ENCODE results near the gene LRP1-AS.

DNA sequence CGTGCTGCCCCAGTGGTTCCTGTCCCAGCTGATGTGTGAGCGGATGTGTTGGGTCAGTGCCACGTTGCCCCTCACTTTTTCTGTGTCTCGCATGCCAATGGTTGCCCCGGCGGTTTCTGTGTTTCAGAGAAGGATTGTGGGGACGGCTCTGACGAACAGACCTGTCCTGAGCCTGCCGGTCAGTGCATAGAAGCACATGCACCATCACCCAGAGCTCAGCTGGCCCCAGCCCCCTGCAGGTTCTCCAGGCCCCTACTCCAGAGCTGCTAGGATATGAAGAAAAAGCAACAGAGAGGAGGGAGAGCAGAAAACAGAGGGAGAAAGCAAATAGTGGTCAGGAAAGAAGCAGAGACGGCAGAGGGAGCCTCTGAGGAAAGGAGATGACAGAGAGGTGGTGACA lies 20.6 kb upstream of the LRP1-AS start:
- TF ChIP-seq POLR2A (IDR thresholded peaks at IDR 0.05), result no peak
- TF ChIP-seq, protein P1, sequence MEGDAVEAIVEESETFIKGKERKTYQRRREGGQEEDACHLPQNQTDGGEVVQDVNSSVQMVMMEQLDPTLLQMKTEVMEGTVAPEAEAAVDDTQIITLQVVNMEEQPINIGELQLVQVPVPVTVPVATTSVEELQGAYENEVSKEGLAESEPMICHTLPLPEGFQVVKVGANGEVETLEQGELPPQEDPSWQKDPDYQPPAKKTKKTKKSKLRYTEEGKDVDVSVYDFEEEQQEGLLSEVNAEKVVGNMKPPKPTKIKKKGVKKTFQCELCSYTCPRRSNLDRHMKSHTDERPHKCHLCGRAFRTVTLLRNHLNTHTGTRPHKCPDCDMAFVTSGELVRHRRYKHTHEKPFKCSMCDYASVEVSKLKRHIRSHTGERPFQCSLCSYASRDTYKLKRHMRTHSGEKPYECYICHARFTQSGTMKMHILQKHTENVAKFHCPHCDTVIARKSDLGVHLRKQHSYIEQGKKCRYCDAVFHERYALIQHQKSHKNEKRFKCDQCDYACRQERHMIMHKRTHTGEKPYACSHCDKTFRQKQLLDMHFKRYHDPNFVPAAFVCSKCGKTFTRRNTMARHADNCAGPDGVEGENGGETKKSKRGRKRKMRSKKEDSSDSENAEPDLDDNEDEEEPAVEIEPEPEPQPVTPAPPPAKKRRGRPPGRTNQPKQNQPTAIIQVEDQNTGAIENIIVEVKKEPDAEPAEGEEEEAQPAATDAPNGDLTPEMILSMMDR (IDR thresholded peaks at IDR 0.05), result no peak
